HG03354 (cell line): ENCODE data around the gene TBX10.
"Not testable (repeated sequence)": the region's sequence is repeated elsewhere in the genome, so short reads cannot be mapped to it uniquely, and the experiment has no call there.

Experiments used
- ATAC-seq: cut with Tn5 transposase; IDR thresholded peaks from one replicate; pipeline ENCODE4 v1.9.1; 2021; ENCODE audit warnings: mild to moderate bottlenecking; ENCODE audit not compliant: unreplicated experiment, poor library complexity, severe bottlenecking

Gene TBX10

GRCh38 chr11:67606093-67606491 lies 33.5 kb downstream of the TBX10 start:
- no peak for ATAC-seq

- ATAC-seq = no peak
Measured at GRCh38 chr11:67605231-67606011, 34.1 kb downstream of the TBX10 start.

GRCh38 chr11:67604815-67605214 lies 34.7 kb downstream of the TBX10 start:
- no peak for ATAC-seq

- ATAC-seq = not testable (repeated sequence)
Measured at GRCh38 chr11:67604119-67604518, 35.4 kb downstream of the TBX10 start.

GRCh38 chr11:67601098-67601497 lies 38.5 kb downstream of the TBX10 start:
- no peak for ATAC-seq

- ATAC-seq = peak; percentile 74
Measured at GRCh38 chr11:67600324-67601029, 39.1 kb downstream of the TBX10 start.

GRCh38 chr11:67599149-67599548 lies 40.4 kb downstream of the TBX10 start:
- no peak for ATAC-seq

- not testable (repeated sequence) for ATAC-seq
Measured at GRCh38 chr11:67597963-67598362, 41.6 kb downstream of the TBX10 start.

GRCh38 chr11:67597458-67597857 lies 42.1 kb downstream of the TBX10 start:
- not testable (repeated sequence) for ATAC-seq

- no peak for ATAC-seq
Measured at GRCh38 chr11:67596753-67597300, 42.7 kb downstream of the TBX10 start.

- no peak for ATAC-seq
Measured at GRCh38 chr11:67594480-67594879, 45.1 kb downstream of the TBX10 start.

GRCh38 chr11:67593565-67593905 lies 46.0 kb downstream of the TBX10 start:
- ATAC-seq = no peak

GRCh38 chr11:67592880-67593564 lies 46.5 kb downstream of the TBX10 start:
- no peak for ATAC-seq

- ATAC-seq = not testable (repeated sequence)
Measured at GRCh38 chr11:67588899-67589415, 50.6 kb downstream of the TBX10 start.

GRCh38 chr11:67588136-67588503 lies 51.4 kb downstream of the TBX10 start:
- peak; percentile 34 for ATAC-seq

GRCh38 chr11:67586568-67587250 lies 52.9 kb downstream of the TBX10 start:
- ATAC-seq = no peak

- ATAC-seq = no peak
Measured at GRCh38 chr11:67585911-67586310, 53.7 kb downstream of the TBX10 start.

GRCh38 chr11:67584881-67585873 lies 54.4 kb downstream of the TBX10 start:
- no peak for ATAC-seq
